Subcutaneous abdominal adipose tissue (tissue), 5 donors: ENCODE data around the gene RASGRF1.

Experiments
- H3K27ac ChIP-seq: one replicate; pipeline ENCODE4 v1.7.0; 2013; ENCODE audit warnings: low read depth, mild to moderate bottlenecking, inconsistent platforms, low read length, moderate library complexity
- H3K27me3 ChIP-seq, 5 donors: one replicate each; pipeline ENCODE4 v1.7.0; 2013; ENCODE audit warnings: low read length in 5 of 5, inconsistent platforms in 1 of 5; ENCODE audit not compliant: control insufficient read depth in 5 of 5, insufficient read depth in 4 of 5
- H3K36me3 ChIP-seq, 5 donors: one replicate each; pipeline ENCODE4 v1.7.0; 2013; ENCODE audit warnings: low read length in 5 of 5; ENCODE audit not compliant: control insufficient read depth in 5 of 5, insufficient read depth in 5 of 5
- H3K4me1 ChIP-seq, 5 donors: one replicate each; pipeline ENCODE4 v1.7.0; 2013; ENCODE audit warnings: low read length in 5 of 5, mild to moderate bottlenecking in 3 of 5, moderate library complexity in 1 of 5; ENCODE audit not compliant: control insufficient read depth in 5 of 5, insufficient read depth in 5 of 5
- H3K4me3 ChIP-seq, 5 donors: one replicate each; pipeline ENCODE4 v1.7.0; 2013; ENCODE audit warnings: low read length in 5 of 5, low read depth in 1 of 5
- H3K9ac ChIP-seq, 5 donors: one replicate each; pipeline ENCODE4 v1.7.0; 2013; ENCODE audit warnings: low read length in 5 of 5, mild to moderate bottlenecking in 4 of 5, moderate library complexity in 3 of 5
- H3K9me3 ChIP-seq, 5 donors: one replicate each; pipeline ENCODE4 v1.7.0; 2013; ENCODE audit warnings: low read length in 5 of 5; ENCODE audit not compliant: control insufficient read depth in 5 of 5
- donor health status: healthy.
- donor health status: healthy.
- donor health status: healthy.
- donor health status: healthy.
- donor health status: healthy.

Gene RASGRF1

GRCh38 chr15:79023918-79024317 lies 66.7 kb downstream of the RASGRF1 start:
- Histone ChIP-seq H3K9ac (no peak overlapping the region), H3K36me3 (no peaks in the 10 kb centered on the region), H3K9me3 (no peaks in the 10 kb centered on the region), H3K27ac (no peak overlapping the region), H3K4me1 (no peaks in the 10 kb centered on the region), H3K4me3 (no peak overlapping the region), H3K27me3 (no peaks in the 10 kb centered on the region)

- no peak overlapping the region for H3K9ac ChIP-seq
- H3K4me1 ChIP-seq, result no peaks in the 10 kb centered on the region
- H3K27ac ChIP-seq, result no peak overlapping the region
- no peak overlapping the region for H3K4me3 ChIP-seq
- H3K27me3 ChIP-seq, result no peaks in the 10 kb centered on the region
- no peaks in the 10 kb centered on the region for H3K9me3 ChIP-seq
- H3K36me3 ChIP-seq, result no peaks in the 10 kb centered on the region
These were observed 67.1 kb downstream of the RASGRF1 start for GRCh38 chr15:79023546-79023890.

GRCh38 chr15:79018960-79019359 lies 71.6 kb downstream of the RASGRF1 start:
- Histone ChIP-seq H3K27ac (no peak overlapping the region), H3K27me3 (no peaks in the 10 kb centered on the region), H3K9ac (no peak overlapping the region), H3K4me1 (no peaks in the 10 kb centered on the region), H3K36me3 (no peaks in the 10 kb centered on the region), H3K4me3 (no peak overlapping the region), H3K9me3 (no peaks in the 10 kb centered on the region)

- no peak overlapping the region for H3K4me3 ChIP-seq
- no peaks in the 10 kb centered on the region for H3K9me3 ChIP-seq
- no peak overlapping the region for H3K9ac ChIP-seq
- H3K27ac ChIP-seq, result no peak overlapping the region
- no peaks in the 10 kb centered on the region for H3K36me3 ChIP-seq
- H3K27me3 ChIP-seq, result no peaks in the 10 kb centered on the region
- H3K4me1 ChIP-seq, result no peaks in the 10 kb centered on the region
These were observed 72.6 kb downstream of the RASGRF1 start for GRCh38 chr15:79017953-79018352.

GRCh38 chr15:79016527-79017170 lies 73.9 kb downstream of the RASGRF1 start:
- no peak overlapping the region for H3K9ac ChIP-seq
- H3K27me3 ChIP-seq, result no peaks in the 10 kb centered on the region
- no peaks in the 10 kb centered on the region for H3K4me1 ChIP-seq
- no peak overlapping the region for H3K4me3 ChIP-seq
- H3K9me3 ChIP-seq, result no peaks in the 10 kb centered on the region
- H3K27ac ChIP-seq, result no peak overlapping the region
- no peaks in the 10 kb centered on the region for H3K36me3 ChIP-seq

- Histone ChIP-seq H3K36me3 (no peaks in the 10 kb centered on the region), H3K27me3 (peaks cover 0 to 3% (median 0%) of the 10 kb centered on the region in 5 donors), H3K9me3 (no peaks in the 10 kb centered on the region), H3K9ac (no peak overlapping the region), H3K4me3 (no peak overlapping the region), H3K4me1 (no peaks in the 10 kb centered on the region), H3K27ac (no peak overlapping the region)
These were observed 75.2 kb downstream of the RASGRF1 start for GRCh38 chr15:79015416-79015815.

GRCh38 chr15:79010278-79010677 lies 80.3 kb downstream of the RASGRF1 start:
- Histone ChIP-seq H3K27me3 (peaks cover 0 to 3% (median 0%) of the 10 kb centered on the region in 5 donors), H3K9me3 (no peaks in the 10 kb centered on the region), H3K4me1 (no peaks in the 10 kb centered on the region), H3K36me3 (no peaks in the 10 kb centered on the region), H3K4me3 (no peak overlapping the region), H3K27ac (no peak overlapping the region), H3K9ac (no peak overlapping the region)

- Histone ChIP-seq H3K4me3 (no peak overlapping the region), H3K27ac (no peak overlapping the region), H3K36me3 (no peaks in the 10 kb centered on the region), H3K9ac (no peak overlapping the region), H3K4me1 (peaks cover 0 to 9% (median 7%) of the 10 kb centered on the region in 5 donors), H3K27me3 (peaks cover 0 to 3% (median 0%) of the 10 kb centered on the region in 5 donors), H3K9me3 (no peaks in the 10 kb centered on the region)
These were observed 81.2 kb downstream of the RASGRF1 start for GRCh38 chr15:79009379-79009778.

GRCh38 chr15:79008659-79009058 lies 81.9 kb downstream of the RASGRF1 start:
- Histone ChIP-seq H3K9me3 (no peaks in the 10 kb centered on the region), H3K27ac (no peak overlapping the region), H3K27me3 (peaks cover 0 to 3% (median 0%) of the 10 kb centered on the region in 5 donors), H3K9ac (no peak overlapping the region), H3K4me1 (peaks cover 0 to 13% (median 9%) of the 10 kb centered on the region in 5 donors), H3K4me3 (no peak overlapping the region), H3K36me3 (no peaks in the 10 kb centered on the region)

- H3K4me1 ChIP-seq, result peaks cover 0 to 13% (median 9%) of the 10 kb centered on the region in 5 donors
- peaks cover 0 to 3% (median 0%) of the 10 kb centered on the region in 5 donors for H3K27me3 ChIP-seq
- no peaks in the 10 kb centered on the region for H3K9me3 ChIP-seq
- no peak overlapping the region for H3K9ac ChIP-seq
- no peak overlapping the region for H3K4me3 ChIP-seq
- no peak overlapping the region for H3K27ac ChIP-seq
- no peaks in the 10 kb centered on the region for H3K36me3 ChIP-seq
These were observed 83.5 kb downstream of the RASGRF1 start for GRCh38 chr15:79007066-79007465.
